GM21619 (cell line): ENCODE data around the gene CDKN1B.
A peak's percentile ranks its signal among the peaks of the same experiment; 100 is the strongest.

ENCODE experiments used
- ATAC-seq: cut with Tn5 transposase; IDR thresholded peaks from one replicate; pipeline ENCODE4 v1.9.1; 2021; ENCODE audit not compliant: unreplicated experiment

The CDKN1B gene

GRCh38 chr12:12716793-12717585 is at the start of gene CDKN1B:
TSS of gene CDKN1B (plus strand) at chr12:12717368. CDS start at chr12:12717840, 472 bp downstream.
- peak; percentile 34 for ATAC-seq

GRCh38 chr12:12668005-12668404 is 49.2 kb upstream of the CDKN1B start:
- ATAC-seq, result no peak

DNA sequence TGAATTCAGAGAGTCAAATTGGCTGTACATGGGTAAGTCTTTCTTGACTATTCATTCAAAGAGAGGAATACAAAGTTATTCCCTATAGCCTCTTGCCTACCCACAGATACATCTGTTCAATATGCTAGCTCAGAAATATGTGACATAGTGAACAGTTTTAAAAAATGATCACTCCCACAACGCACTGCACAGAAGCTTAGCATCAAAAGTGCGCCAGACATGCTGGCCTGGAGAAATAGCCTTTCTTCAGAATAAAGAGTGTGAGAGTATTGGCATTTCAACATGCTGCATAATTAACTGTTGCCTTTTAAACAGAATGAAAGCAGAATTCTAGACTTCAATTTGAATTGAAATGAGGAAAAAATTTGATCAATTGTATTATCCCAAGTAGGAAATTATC is 48.1 kb upstream of the CDKN1B start:
- no peak for ATAC-seq

DNA sequence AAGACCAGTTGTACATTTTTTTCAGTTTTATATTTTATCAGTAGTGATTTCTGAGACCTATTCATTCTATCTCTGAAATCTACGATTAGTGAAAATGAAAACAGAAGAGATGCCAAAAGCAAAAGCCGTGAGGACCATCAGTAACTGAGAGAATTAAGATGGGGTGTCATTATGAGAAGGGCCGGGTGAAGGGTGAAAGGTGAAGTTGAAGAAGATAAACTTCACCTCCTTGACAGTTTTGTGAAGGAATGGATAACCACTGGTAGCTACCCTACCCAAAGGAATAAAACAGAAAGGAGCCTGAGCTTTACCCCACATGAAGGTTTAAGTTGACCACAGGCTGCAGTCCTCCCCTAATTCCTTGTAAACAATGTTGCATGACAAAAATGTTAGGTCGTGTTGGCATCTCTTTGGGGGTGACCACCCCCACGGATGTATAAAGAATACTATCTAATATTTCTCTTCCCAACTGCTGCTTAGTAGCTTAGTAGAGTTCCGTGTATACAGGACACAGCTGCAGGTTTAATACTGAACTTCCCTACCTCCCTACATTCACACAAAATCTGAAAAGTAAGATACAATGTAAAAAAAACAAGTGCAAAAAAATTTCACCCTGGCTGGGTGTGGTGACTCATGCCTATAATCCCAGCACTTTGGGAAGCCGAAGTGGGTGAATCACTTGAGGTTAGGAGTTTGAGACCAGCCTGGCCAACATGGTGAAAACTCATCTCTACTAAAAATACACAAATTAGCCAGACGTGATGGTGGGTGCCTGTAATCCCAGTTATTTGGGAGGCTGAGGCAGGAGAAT is 45.1 kb upstream of the CDKN1B start:
- no peak for ATAC-seq

GRCh38 chr12:12673296-12673695 is 43.9 kb upstream of the CDKN1B start:
- peak; percentile 77 for ATAC-seq

DNA sequence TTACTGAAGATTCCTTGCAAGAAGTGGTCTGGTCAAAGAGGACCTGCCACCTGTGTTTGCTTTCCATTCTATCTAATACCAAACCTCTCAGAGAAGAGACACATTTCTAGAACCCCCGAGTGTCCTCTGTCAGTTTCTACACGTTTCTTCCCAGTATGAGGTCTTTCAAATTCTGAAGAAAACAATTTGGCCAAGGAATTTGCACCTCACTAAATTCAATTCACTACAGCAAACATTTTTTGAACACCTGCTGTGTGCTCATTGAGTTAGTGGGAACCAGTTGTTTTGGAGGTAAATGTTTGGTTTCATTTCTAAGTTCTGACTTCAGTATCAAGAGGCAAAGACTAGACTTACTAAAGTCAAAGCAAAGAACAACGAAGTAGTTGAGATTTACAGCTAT is 40.6 kb upstream of the CDKN1B start:
- ATAC-seq, result no peak

- ATAC-seq, result no peak
These were observed 36.0 kb upstream of the CDKN1B start for GRCh38 chr12:12681061-12681765.

GRCh38 chr12:12682284-12682683 is 34.9 kb upstream of the CDKN1B start:
- ATAC-seq, result no peak

- ATAC-seq, result no peak
These were observed 34.0 kb upstream of the CDKN1B start for GRCh38 chr12:12683136-12683697.

- no peak for ATAC-seq
These were observed 33.4 kb upstream of the CDKN1B start for GRCh38 chr12:12683725-12684124.

GRCh38 chr12:12684375-12685106 is 32.6 kb upstream of the CDKN1B start:
- ATAC-seq, result no peak

- ATAC-seq, result no peak
These were observed 31.9 kb upstream of the CDKN1B start for GRCh38 chr12:12685305-12685704.

DNA sequence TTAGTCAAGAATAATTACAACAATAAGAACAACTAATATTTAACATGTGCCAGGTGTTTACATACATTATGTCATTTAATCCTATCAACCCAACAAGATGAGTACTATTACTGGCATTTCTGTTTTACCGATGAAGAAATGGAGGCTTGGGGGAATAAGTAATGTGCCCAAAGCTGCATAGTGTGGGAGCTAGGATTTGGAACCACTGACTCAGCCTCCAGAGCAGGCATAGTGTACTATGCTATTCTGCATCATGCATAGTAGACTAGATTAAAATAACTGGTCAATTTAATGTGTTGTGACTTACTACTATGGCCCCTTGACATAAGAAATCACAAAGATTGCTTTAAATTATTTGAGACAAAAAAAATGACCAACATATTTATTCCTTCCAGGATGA is 30.7 kb upstream of the CDKN1B start:
- no peak for ATAC-seq

DNA sequence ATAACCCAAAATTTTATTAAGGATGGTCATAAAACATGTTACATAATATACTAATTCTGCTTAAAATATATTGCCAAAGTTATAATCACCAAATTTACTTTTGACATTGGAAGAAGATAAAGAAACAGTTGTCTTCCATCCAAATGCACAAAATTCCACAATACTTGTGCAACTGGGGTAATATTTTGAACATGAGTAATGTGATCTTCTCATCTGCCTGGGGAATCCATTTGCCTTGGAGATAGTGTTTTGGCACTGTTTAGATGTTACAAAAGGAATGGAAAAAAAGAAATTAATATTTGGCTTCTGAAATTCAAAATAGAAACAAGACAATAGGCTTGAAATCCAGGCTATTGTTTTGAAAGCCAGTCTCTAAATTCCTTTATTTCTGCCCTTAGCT is 30.2 kb upstream of the CDKN1B start:
- no peak for ATAC-seq

DNA sequence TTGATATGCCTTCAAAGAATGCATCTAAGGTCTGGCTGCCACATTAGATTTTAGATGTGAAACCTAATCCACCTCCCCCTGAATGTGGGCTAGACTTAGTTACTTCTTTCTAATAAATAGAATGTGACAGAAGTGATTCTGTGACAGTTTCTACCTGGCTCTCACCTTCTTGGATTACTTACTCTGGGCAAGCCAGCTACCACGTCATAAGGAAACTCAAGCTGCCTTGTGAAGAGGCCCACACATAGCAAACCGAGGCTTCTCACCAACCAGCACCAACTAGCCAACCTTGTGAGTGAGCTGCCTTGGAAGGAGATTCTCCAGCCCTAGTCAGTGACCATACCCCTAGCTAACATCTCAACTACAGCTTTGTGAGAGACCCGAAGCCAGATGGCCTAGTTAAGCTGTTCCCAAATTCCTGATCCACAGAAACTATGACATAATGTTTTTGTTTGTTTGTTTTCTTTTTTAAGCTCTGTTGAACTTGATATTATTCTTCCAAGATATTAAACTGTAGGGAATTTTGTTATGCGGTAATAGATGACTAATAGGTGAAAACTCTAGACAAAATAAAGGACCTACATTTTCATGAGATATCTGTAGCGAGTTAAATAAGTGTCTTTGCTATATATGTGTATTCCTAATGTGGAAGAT is 27.4 kb upstream of the CDKN1B start:
- no peak for ATAC-seq

DNA sequence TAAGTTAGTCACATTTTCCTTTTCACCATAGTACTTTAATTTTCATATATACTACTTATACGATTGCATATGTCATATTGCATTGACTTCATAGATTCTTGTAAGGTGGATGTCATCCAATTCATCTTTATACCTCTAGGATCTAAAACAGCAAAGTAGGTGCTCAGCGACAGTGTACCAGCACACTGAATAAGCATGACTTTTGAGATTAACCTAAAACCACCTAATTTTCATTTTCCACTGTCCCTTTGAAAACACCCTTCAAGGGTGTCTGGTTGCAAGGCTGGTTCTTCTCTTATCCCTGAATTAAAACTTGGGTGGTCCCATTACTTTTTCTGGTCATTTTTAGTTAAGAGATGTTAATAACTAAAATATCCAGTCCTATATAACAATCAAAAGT is 25.6 kb upstream of the CDKN1B start:
- ATAC-seq, result no peak

GRCh38 chr12:12693111-12693671 is 24.0 kb upstream of the CDKN1B start:
- ATAC-seq, result no peak

- ATAC-seq, result peak; percentile 61
These were observed 20.4 kb upstream of the CDKN1B start for GRCh38 chr12:12696562-12697383.

DNA sequence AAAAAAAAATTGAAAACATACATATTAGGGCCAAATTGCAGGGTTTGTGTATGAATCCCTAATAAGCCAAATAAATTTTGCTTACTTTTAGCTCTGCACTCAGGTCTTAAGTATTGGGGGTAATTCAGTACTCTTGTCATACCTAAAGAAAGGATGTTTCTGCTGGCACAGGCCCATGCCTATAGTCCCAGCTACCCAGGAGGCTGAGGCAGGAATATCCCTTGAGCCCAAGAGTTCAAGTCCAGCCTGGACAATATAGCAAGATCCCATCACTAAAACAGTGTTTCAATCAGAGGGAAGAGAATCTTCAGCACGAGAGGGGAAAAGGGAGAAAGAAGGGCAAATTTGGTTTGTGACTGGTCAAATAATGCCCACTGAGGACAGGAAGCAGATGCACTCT is 17.8 kb upstream of the CDKN1B start:
- no peak for ATAC-seq
